ACC112 (cell line): ENCODE data around the gene DEPP1.
"Not testable (repeated sequence)": the region's sequence is repeated elsewhere in the genome, so short reads cannot be mapped to it uniquely, and the experiment has no call there.

Experiments
- H2AFZ ChIP-seq: fragments of 200-600 bp; sonication (generic); one replicate; pipeline ENCODE4 v1.6.0; 2017; ENCODE audit warnings: antibody characterized with exemption, low read length; ENCODE audit not compliant: unreplicated experiment
- H3K27ac ChIP-seq: fragments of 200-600 bp; sonication (generic); 2 replicates; pipeline ENCODE4 v1.5.1; 2014; ENCODE audit warnings: low read depth, mild to moderate bottlenecking, antibody characterized with exemption, low read length, moderate library complexity
- H3K27me3 ChIP-seq: fragments of 200-600 bp; sonication (generic); 2 replicates; pipeline ENCODE4 v1.6.1; 2014; ENCODE audit warnings: mild to moderate bottlenecking, antibody characterized with exemption, low read length, moderate library complexity, mixed read lengths; ENCODE audit not compliant: insufficient read depth
- H3K36me3 ChIP-seq: fragments of 200-600 bp; sonication (generic); 2 replicates; pipeline ENCODE4 v1.6.1; 2016; ENCODE audit warnings: mild to moderate bottlenecking, antibody characterized with exemption, low read length, moderate library complexity, mixed read lengths; ENCODE audit not compliant: insufficient read depth
- H3K4me1 ChIP-seq: fragments of 200-600 bp; sonication (generic); one replicate; pipeline ENCODE4 v1.6.1; 2016; ENCODE audit warnings: low read length, mixed read lengths; ENCODE audit not compliant: insufficient read depth, unreplicated experiment, control insufficient read depth
- H3K4me3 ChIP-seq: fragments of 200-600 bp; sonication (generic); 2 replicates; pipeline ENCODE4 v1.5.1; 2014; ENCODE audit warnings: mild to moderate bottlenecking, low read depth, low read length
- H3K79me2 ChIP-seq: fragments of 200-600 bp; sonication (generic); one replicate; pipeline ENCODE4 v1.6.0; 2016; ENCODE audit warnings: low read length; ENCODE audit not compliant: control insufficient read depth, unreplicated experiment, insufficient read depth

DEPP1 gene

GRCh38 chr10:44978570-44979280 lies at the start of gene DEPP1:
TSS of gene DEPP1 (minus strand) at chr10:44978809. CDS start at chr10:44978030, 779 bp downstream.
- peaks cover 10% of the 10 kb centered on the region for H3K79me2 ChIP-seq
- no peaks in the 10 kb centered on the region for H3K27me3 ChIP-seq
- no peaks in the 10 kb centered on the region for H3K36me3 ChIP-seq
- H2AFZ ChIP-seq, result no peak within 1 kb of the TSS
- H3K27ac ChIP-seq, result peak within 1 kb of the TSS; percentile 20
- peaks cover 74% of the 10 kb centered on the region for H3K4me1 ChIP-seq
- peak within 1 kb of the TSS; percentile 79 for H3K4me3 ChIP-seq

GRCh38 chr10:45023426-45023825 lies 44.8 kb upstream of the DEPP1 start:
- Histone ChIP-seq H3K79me2 (no peaks in the 10 kb centered on the region), H3K36me3 (no peaks in the 10 kb centered on the region)

GRCh38 chr10:45015590-45015989 lies 37.0 kb upstream of the DEPP1 start:
- no peaks in the 10 kb centered on the region for H3K79me2 ChIP-seq
- no peak overlapping the region for H3K4me3 ChIP-seq
- H3K27ac ChIP-seq, result no peak overlapping the region
- no peaks in the 10 kb centered on the region for H3K36me3 ChIP-seq
- no peak overlapping the region for H2AFZ ChIP-seq
- no peaks in the 10 kb centered on the region for H3K27me3 ChIP-seq
- H3K4me1 ChIP-seq, result no peaks in the 10 kb centered on the region

More at GRCh38 chr10:45023426-45023825, 44.8 kb upstream of the DEPP1 start:
- no peak overlapping the region for H3K4me3 ChIP-seq
- H3K27me3 ChIP-seq, result no peaks in the 10 kb centered on the region
- H3K27ac ChIP-seq, result no peak overlapping the region
- H3K4me1 ChIP-seq, result no peaks in the 10 kb centered on the region
- H2AFZ ChIP-seq, result no peak overlapping the region

GRCh38 chr10:45014557-45014956 lies 35.9 kb upstream of the DEPP1 start:
- H3K36me3 ChIP-seq, H2AFZ ChIP-seq, H3K79me2 ChIP-seq, H3K4me1 ChIP-seq, H3K27ac ChIP-seq, H3K4me3 ChIP-seq, H3K27me3 ChIP-seq: not testable (repeated sequence)

GRCh38 chr10:45008524-45009161 lies 30.0 kb upstream of the DEPP1 start:
- Histone ChIP-seq H3K4me1 (peaks cover 6% of the 10 kb centered on the region), H3K79me2 (peaks cover 8% of the 10 kb centered on the region), H3K27me3 (no peaks in the 10 kb centered on the region), H3K36me3 (peaks cover 13% of the 10 kb centered on the region), H3K27ac (no peak overlapping the region), H3K4me3 (no peak overlapping the region), H2AFZ (no peak overlapping the region)

- Histone ChIP-seq H3K4me3 (no peak overlapping the region), H2AFZ (no peak overlapping the region), H3K27ac (no peak overlapping the region), H3K4me1 (peaks cover 14% of the 10 kb centered on the region), H3K79me2 (peaks cover 30% of the 10 kb centered on the region), H3K27me3 (no peaks in the 10 kb centered on the region), H3K36me3 (peaks cover 22% of the 10 kb centered on the region)
Measured at GRCh38 chr10:45006276-45007030, 27.8 kb upstream of the DEPP1 start.

GRCh38 chr10:45005284-45005683 lies 26.7 kb upstream of the DEPP1 start:
- H3K79me2 ChIP-seq, result peaks cover 32% of the 10 kb centered on the region

GRCh38 chr10:45004661-45005060 lies 26.1 kb upstream of the DEPP1 start:
- peaks cover 32% of the 10 kb centered on the region for H3K79me2 ChIP-seq
- H2AFZ ChIP-seq, result no peak overlapping the region
- H3K4me1 ChIP-seq, result peaks cover 18% of the 10 kb centered on the region

More at GRCh38 chr10:45005284-45005683, 26.7 kb upstream of the DEPP1 start:
- H2AFZ ChIP-seq, result no peak overlapping the region
- H3K4me1 ChIP-seq, result peaks cover 14% of the 10 kb centered on the region
- H3K36me3 ChIP-seq, result peaks cover 22% of the 10 kb centered on the region
- no peak overlapping the region for H3K4me3 ChIP-seq
- H3K27me3 ChIP-seq, result no peaks in the 10 kb centered on the region
- no peak overlapping the region for H3K27ac ChIP-seq

GRCh38 chr10:45003432-45004000 lies 24.9 kb upstream of the DEPP1 start:
- no peak overlapping the region for H2AFZ ChIP-seq
- no peaks in the 10 kb centered on the region for H3K27me3 ChIP-seq
- H3K4me1 ChIP-seq, result peaks cover 27% of the 10 kb centered on the region
- peaks cover 22% of the 10 kb centered on the region for H3K36me3 ChIP-seq
- peaks cover 32% of the 10 kb centered on the region for H3K79me2 ChIP-seq
- H3K4me3 ChIP-seq, result no peak overlapping the region
- no peak overlapping the region for H3K27ac ChIP-seq

More at GRCh38 chr10:45004661-45005060, 26.1 kb upstream of the DEPP1 start:
- Histone ChIP-seq H3K4me3 (no peak overlapping the region), H3K36me3 (peaks cover 22% of the 10 kb centered on the region), H3K27me3 (no peaks in the 10 kb centered on the region), H3K27ac (no peak overlapping the region)

GRCh38 chr10:45001381-45002148 lies 23.0 kb upstream of the DEPP1 start:
- Histone ChIP-seq H3K36me3 (peaks cover 22% of the 10 kb centered on the region), H3K4me3 (peak overlapping the region; percentile 84), H3K4me1 (peaks cover 31% of the 10 kb centered on the region), H2AFZ (peak overlapping the region; percentile 41), H3K27me3 (no peaks in the 10 kb centered on the region), H3K79me2 (peaks cover 32% of the 10 kb centered on the region), H3K27ac (peak overlapping the region; percentile 90)
